ENCODE data around the gene LRP2. TPM values are rescaled to one million over a fixed set of nuclear protein-coding genes. Genes with fewer than 3 reads are reported as not detected.

Gene LRP2
- total and polyA plus RNA-seq, 7 donors, result 1.9 TPM; not detected in 6

DNA sequence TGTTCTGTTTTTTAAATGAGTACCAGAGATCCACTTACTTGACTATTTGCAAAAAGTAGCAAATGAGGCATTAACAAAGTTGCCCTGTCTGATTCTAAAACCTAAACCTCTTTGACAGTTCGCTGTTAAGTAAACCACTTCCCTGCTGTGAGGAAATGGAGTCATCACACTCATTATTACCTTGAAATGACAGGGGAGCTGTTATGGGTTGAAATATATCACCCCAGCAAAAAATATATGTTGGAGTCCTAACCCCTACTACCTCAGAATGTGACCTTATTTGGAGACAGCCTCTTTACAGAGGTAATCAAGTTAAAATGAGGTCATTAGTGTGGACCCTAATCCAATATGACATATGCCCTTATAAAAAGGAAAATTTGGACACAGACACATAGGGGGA, 256.9 kb downstream of the LRP2 start:
- no peak overlapping the region for H3K27ac ChIP-seq
- 44 to 88% methylated on average over 1 of the region's 1 CpG for WGBS, 2 donors
- no peaks in the 10 kb centered on the region for H3K36me3 ChIP-seq
- H3K27me3 ChIP-seq, result no peaks in the 10 kb centered on the region
- H3K9me3 ChIP-seq, result no peaks in the 10 kb centered on the region
- peaks cover 0 to 7% (median 0%) of the 10 kb centered on the region in 4 donors for H3K4me1 ChIP-seq
- intact Hi-C loops (cut with DNase I), result no loop called here
- TF ChIP-seq POLR2AphosphoS5 (IDR thresholded peaks at IDR 0.05), result no peak
- no peak for TF ChIP-seq POLR2A (IDR thresholded peaks at IDR 0.05)
- TF ChIP-seq CTCF (IDR thresholded peaks at IDR 0.05), result no peak
- no peak for TF ChIP-seq EP300 (IDR thresholded peaks at IDR 0.05)
- H3K4me3 ChIP-seq, result no peak overlapping the region
- no peak for DNase-seq

DNA sequence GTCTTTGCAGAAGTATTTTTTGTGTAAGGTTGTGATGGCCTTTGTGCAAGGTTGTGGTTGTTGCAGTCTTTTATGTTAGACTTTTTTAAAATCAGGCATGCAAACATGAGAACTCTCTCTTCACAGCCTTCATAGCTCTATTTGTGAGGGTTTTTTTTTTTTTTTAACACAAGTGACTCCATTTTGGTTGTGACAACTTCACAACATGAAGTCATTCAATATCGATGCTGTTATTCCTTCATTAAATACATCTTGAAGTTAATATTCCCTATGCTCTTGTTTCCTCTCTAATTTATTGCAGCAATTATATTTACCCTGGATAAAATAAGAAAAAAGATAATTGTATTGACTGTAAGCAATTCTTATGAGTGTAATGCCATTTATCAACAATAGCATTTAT, 257.5 kb downstream of the LRP2 start:
- DNase-seq, result no peak
- Histone ChIP-seq H3K27ac (no peak overlapping the region), H3K4me3 (no peak overlapping the region), H3K27me3 (no peaks in the 10 kb centered on the region), H3K4me1 (peaks cover 0 to 5% (median 0%) of the 10 kb centered on the region in 4 donors), H3K36me3 (no peaks in the 10 kb centered on the region), H3K9me3 (no peaks in the 10 kb centered on the region)
- TF ChIP-seq POLR2A (IDR thresholded peaks at IDR 0.05), result no peak
- no peak for TF ChIP-seq CTCF (IDR thresholded peaks at IDR 0.05)
- TF ChIP-seq POLR2AphosphoS5 (IDR thresholded peaks at IDR 0.05), result no peak
- TF ChIP-seq EP300 (IDR thresholded peaks at IDR 0.05), result no peak
- 92 to 94% methylated on average over 1 of the region's 1 CpG for WGBS, 2 donors
- intact Hi-C loops (cut with DNase I), result no loop called here

DNA sequence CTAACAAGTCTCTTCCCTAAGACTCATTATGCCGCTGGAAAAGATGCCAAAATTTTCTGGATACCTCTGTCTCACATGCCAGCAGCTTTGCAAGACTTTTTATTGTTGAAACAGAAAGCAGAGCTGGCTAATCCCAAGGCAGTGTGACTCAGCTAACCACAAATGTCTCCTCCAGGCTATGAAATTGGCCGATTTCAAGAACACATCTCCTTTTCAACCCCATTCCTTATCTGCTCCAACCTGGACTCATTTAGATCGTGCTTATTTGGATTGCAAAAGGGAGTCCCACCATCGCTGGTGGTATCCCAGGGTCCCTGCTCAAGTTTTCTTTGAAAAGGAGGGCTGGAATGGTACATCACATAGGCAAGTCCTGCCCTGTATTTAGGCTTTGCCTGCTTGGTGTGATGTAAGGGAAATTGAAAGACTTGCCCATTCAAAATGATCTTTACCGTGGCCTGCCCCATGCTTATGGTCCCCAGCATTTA, 266.7 kb downstream of the LRP2 start:
- 62 to 81% methylated on average over 5 of the region's 5 CpGs for WGBS, 2 donors
- H3K27ac ChIP-seq, result peak overlapping the region in 2 of 4 donors; percentile 19 to 23

GRCh38 chr2:169094676-169095075, 267.7 kb downstream of the LRP2 start:
- no peak overlapping the region for H3K27ac ChIP-seq
- H3K4me3 ChIP-seq, result no peak overlapping the region
- intact Hi-C loops (cut with DNase I), result no loop called here
- DNase-seq, result no peak
- no peaks in the 10 kb centered on the region for H3K9me3 ChIP-seq
- H3K27me3 ChIP-seq, result no peaks in the 10 kb centered on the region
- TF ChIP-seq POLR2A (IDR thresholded peaks at IDR 0.05) (no peak), EP300 (IDR thresholded peaks at IDR 0.05) (no peak), POLR2AphosphoS5 (IDR thresholded peaks at IDR 0.05) (no peak), CTCF (IDR thresholded peaks at IDR 0.05) (no peak)
- H3K36me3 ChIP-seq, result no peaks in the 10 kb centered on the region
- H3K4me1 ChIP-seq, result peaks cover 0 to 32% (median 9%) of the 10 kb centered on the region in 4 donors
- WGBS, 2 donors, result 93 to 97% methylated on average over 1 of the region's 1 CpG

More for the DNA sequence above, 266.7 kb downstream of the LRP2 start:
- DNase-seq, result no peak
- no peak for TF ChIP-seq POLR2A (IDR thresholded peaks at IDR 0.05)
- TF ChIP-seq POLR2AphosphoS5 (IDR thresholded peaks at IDR 0.05), result peak in 2 of 4 donors; percentile 18 to 32
- Histone ChIP-seq H3K4me3 (no peak overlapping the region), H3K27me3 (no peaks in the 10 kb centered on the region), H3K9me3 (no peaks in the 10 kb centered on the region), H3K36me3 (no peaks in the 10 kb centered on the region), H3K4me1 (peaks cover 0 to 32% (median 9%) of the 10 kb centered on the region in 4 donors)
- intact Hi-C loops (cut with DNase I), result no loop called here

DNA sequence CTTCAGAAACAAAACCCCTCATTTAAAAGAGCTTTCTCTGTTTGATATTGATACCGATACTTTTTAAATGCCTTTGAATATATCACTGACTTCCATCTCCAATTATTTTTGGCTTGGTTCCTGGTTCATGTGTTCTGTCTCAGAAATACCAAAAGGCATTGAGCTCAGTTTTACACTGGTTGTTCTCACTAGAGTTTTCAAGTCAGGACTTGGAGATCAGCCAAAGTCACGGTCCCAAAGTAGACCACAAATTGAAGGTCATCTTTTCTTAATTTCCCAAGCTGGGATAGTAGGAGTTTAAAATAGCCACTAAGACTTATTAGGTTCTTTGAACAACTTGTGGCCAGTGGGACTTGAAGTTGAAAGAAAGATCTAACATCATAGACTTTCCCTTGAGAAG, 268.8 kb downstream of the LRP2 start:
- intact Hi-C loops (cut with DNase I), result no loop called here
- Histone ChIP-seq H3K4me3 (no peak overlapping the region), H3K4me1 (peaks cover 0 to 32% (median 9%) of the 10 kb centered on the region in 4 donors), H3K27me3 (no peaks in the 10 kb centered on the region), H3K27ac (no peak overlapping the region), H3K9me3 (no peaks in the 10 kb centered on the region), H3K36me3 (no peaks in the 10 kb centered on the region)
- WGBS, 2 donors, result 78 to 81% methylated on average over 2 of the region's 2 CpGs
- DNase-seq, result no peak
- TF ChIP-seq CTCF (IDR thresholded peaks at IDR 0.05) (no peak), POLR2AphosphoS5 (IDR thresholded peaks at IDR 0.05) (no peak), POLR2A (IDR thresholded peaks at IDR 0.05) (no peak), EP300 (IDR thresholded peaks at IDR 0.05) (no peak)
